Posterior cingulate gyrus (tissue), 11 donors: ENCODE measurements around the gene RPL3.

Source experiments
- DNase-seq, 10 donors: peaks; one replicate each; pipeline versions ENCODE4 v3.0.0 to v3.0.0-alpha.2; 2020 to 2021; ENCODE audit warnings: mixed read lengths in 3 of 10
- intact Hi-C: fragments of 100-400 bp; cut with DNase I; formaldehyde crosslinking; loops from one replicate; pipeline ENCODE4 v1.15.1; 2023

Gene RPL3

GRCh38 chr22:39269095-39269790, 50.2 kb downstream of the RPL3 start:
- DNase-seq = no peak
- intact Hi-C loops = no loop called here

GRCh38 chr22:39268645-39269044, 50.8 kb downstream of the RPL3 start:
- intact Hi-C loops = no loop called here
- DNase-seq = no peak

GRCh38 chr22:39267974-39268373, 51.4 kb downstream of the RPL3 start:
- no peak for DNase-seq
- intact Hi-C loops = no loop called here

- no peak for DNase-seq
- intact Hi-C loops = no loop called here
Measured at GRCh38 chr22:39266398-39267030, 52.9 kb downstream of the RPL3 start.

GRCh38 chr22:39265143-39265886, 54.1 kb downstream of the RPL3 start:
- intact Hi-C loops = no loop called here

GRCh38 chr22:39264349-39265038, 54.9 kb downstream of the RPL3 start:
- DNase-seq = peak in 1 of 10 donors; percentile 37
- intact Hi-C loops = no loop called here

More at GRCh38 chr22:39265143-39265886, 54.1 kb downstream of the RPL3 start:
- no peak for DNase-seq

- DNase-seq = no peak
- intact Hi-C loops = no loop called here
Measured at GRCh38 chr22:39263626-39264348, 55.6 kb downstream of the RPL3 start.
